ENCODE measurements around the gene FBXO17. TPM values are rescaled to one million over a fixed set of nuclear protein-coding genes. Genes with fewer than 3 reads are reported as not detected.

The FBXO17 gene
- total RNA-seq, 2 donors from 2014 or later, result not detected

DNA sequence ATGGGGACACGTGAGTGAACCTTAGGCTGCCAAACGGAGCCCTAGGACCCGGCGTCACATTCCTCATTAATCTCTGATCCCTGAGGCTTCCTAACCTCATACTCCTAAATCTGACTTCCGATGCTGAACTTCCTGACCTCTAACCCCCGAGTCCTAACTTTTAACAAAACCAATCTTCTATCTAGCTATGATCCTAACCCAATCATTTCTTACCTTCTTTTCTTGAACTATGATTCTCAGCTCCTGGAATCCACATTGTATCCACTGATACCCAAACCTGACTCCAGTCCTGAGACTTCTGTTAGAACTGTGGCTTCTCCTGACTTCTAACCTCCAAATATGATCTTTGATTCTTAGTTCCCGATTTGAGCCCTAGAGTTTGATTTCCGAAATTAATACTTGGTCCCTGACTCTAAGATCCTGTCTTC is 75.3 kb downstream of the FBXO17 start:
- no peak for DNase-seq
- H3K27ac Mint-ChIP-seq, result peak overlapping the region; percentile 92
- peaks cover 9 to 20% of the 10 kb centered on the region in 2 donors for H3K36me3 Mint-ChIP-seq (ENCODE audit: insufficient read depth in 2 of 2)
- peaks cover 31% of the 10 kb centered on the region for H3K4me1 Mint-ChIP-seq (ENCODE audit: low read depth)
- ATAC-seq (replicated peaks in 1 of 2), result no peak
- no peaks in the 10 kb centered on the region for H3K27me3 Mint-ChIP-seq (ENCODE audit: low read depth)
- peak overlapping the region; percentile 86 to 96 for H3K4me3 Mint-ChIP-seq
- H3K9me3 Mint-ChIP-seq, result peaks cover 0 to 2% of the 10 kb centered on the region in 2 donors

DNA sequence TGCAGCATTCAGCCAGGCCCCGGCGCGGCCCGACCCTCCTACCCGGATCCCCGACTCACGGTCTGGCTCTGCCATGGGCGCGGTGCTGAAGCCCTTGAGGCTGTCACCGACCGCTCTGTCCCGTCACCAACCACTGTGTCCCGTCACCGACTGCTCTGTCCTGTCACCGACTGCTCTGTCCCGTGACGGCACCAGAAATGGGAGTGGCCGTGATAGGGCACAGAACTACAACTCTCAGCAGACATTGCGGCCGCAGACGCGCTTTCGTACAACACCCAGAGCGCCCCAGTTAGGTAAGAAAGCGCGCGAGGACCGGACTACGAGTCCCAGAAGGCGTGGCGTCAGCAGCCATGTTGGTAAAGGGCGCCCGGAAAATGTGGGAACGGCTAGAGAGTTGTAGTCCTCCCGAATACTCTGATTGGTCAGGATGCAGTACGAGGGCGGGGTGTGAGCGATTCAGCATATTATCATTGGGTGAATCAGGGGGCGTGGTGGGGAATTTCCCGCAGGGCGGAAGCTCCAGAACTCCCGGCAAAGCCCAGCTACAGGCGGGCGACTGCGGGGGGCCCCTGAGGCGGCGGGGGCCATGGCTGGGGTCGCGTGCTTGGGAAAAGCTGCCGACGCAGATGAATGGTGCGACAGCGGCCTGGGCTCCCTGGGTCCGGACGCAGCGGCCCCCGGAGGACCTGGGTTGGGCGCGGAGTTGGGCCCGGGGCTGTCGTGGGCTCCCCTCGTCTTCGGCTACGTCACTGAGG is 75.9 kb downstream of the FBXO17 start, which contains the start of the genes NFKBIB and SIRT2:
Gene NFKBIB (plus strand): TSS at position 523 of the 755 bp plus-strand sequence. CDS start 64 bp downstream, at position 587.
Gene SIRT2 (minus strand): TSS at position 172 of the 755 bp plus-strand sequence. CDS start 97 bp downstream, at position 75.
- H3K27me3 Mint-ChIP-seq (ENCODE audit: low read depth), result no peaks in the 10 kb centered on the region
- H3K4me1 Mint-ChIP-seq (ENCODE audit: low read depth), result peaks cover 31% of the 10 kb centered on the region
- peaks cover 9 to 19% of the 10 kb centered on the region in 2 donors for H3K36me3 Mint-ChIP-seq (ENCODE audit: insufficient read depth in 2 of 2)
- peak; percentile 99 to 100 for DNase-seq
- peaks cover 0 to 2% of the 10 kb centered on the region in 2 donors for H3K9me3 Mint-ChIP-seq
- peak; percentile 94 to 95 for ATAC-seq (replicated peaks in 1 of 2)
- H3K4me3 Mint-ChIP-seq, result peak within 1 kb of the TSS; percentile 86 to 96
- H3K27ac Mint-ChIP-seq, result peak within 1 kb of the TSS; percentile 92

DNA sequence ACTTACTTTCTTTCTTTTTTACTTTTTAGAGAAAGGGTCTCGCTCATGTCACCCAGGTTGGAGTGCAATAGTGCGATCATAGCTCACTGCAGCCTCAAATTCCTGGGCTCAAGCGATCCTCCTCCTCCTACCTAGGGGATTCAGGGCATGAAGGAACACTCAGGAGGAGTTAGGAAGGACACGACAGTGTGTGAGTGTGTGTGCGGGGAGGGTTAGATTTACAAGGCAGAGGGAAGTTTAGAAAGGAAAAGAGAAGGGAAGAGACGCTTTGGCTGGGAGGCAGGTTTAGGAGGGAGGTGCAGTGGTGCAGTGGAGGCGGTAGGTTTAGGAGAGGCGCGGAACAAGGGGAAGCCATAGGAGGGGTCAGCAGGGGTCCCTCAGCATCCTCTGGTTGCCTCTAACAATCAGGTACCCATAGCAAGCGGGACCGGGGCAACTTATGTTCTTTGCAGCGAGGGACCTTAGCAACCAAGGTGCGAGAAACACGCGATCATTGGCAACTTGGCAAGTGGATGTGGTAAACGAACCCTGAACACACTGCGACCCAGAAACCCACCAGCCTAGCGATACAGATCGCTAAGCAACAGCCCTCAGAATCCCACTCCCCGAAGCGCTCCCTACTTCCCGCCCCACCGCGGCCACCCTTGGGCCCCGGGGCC is 76.6 kb downstream of the FBXO17 start:
- DNase-seq (no peak), ATAC-seq (replicated peaks in 1 of 2) (no peak)
- peaks cover 0 to 2% of the 10 kb centered on the region in 2 donors for H3K9me3 Mint-ChIP-seq

DNA sequence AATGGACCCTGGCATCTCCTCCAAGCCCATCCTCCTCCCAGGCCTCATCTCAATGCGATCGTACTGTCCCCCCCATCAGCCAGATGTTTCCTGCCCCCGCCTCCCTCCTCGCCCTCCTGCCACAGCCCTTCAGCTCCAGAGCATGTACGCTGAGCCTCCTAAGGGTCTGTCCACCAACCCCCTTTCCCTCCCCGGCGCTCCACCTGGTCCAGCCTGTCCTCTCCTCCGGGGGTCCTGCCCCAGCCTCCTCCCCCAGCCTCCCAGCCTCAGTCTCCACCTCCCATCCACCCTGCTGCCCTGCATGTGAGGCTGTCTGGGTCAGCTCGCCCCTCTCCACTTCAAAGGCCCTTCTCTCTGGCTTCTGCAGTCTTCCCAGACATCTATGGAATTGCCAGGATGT is 80.6 kb downstream of the FBXO17 start:
- Mint-ChIP-seq H3K27ac (no peak overlapping the region), H3K4me1 (ENCODE audit: low read depth) (peaks cover 19% of the 10 kb centered on the region)

More for the DNA sequence above, 76.6 kb downstream of the FBXO17 start:
- Mint-ChIP-seq H3K4me3 (peak overlapping the region; percentile 86 to 96), H3K36me3 (ENCODE audit: insufficient read depth in 2 of 2) (peaks cover 9 to 13% of the 10 kb centered on the region in 2 donors), H3K27ac (peak overlapping the region; percentile 51), H3K27me3 (ENCODE audit: low read depth) (no peaks in the 10 kb centered on the region), H3K4me1 (ENCODE audit: low read depth) (peaks cover 31% of the 10 kb centered on the region)

DNA sequence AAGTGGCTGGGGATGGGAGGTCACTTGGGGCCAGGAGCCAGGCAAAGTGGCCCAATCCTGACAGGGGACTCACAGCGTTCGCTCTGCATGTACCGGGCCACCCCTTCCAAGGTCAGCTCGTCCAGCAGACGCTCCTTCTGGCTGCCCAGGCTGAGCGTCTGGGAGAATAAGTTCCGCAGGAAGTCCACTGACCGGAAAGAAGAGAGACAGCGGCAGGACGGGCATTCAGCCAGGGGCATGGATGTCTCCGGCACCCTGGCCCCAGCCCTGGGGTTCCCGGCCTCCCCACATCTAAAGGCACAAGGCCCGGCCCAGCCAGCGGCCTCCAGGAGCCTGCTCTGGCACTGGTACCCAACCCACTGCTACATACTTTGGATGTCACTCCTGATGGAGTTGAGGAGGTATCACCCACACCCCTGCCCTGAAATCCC is 82.2 kb downstream of the FBXO17 start:
- Mint-ChIP-seq H3K27me3 (ENCODE audit: low read depth) (no peaks in the 10 kb centered on the region), H3K4me1 (ENCODE audit: low read depth) (peaks cover 10% of the 10 kb centered on the region), H3K27ac (no peak overlapping the region), H3K9me3 (no peaks in the 10 kb centered on the region), H3K36me3 (ENCODE audit: insufficient read depth in 2 of 2) (peaks cover 0 to 1% of the 10 kb centered on the region in 2 donors), H3K4me3 (no peak overlapping the region)
- ATAC-seq (replicated peaks in 1 of 2), result no peak
- no peak for DNase-seq

More for the DNA sequence above, 80.6 kb downstream of the FBXO17 start:
- H3K36me3 Mint-ChIP-seq (ENCODE audit: insufficient read depth in 2 of 2), result peaks cover 1 to 2% of the 10 kb centered on the region in 2 donors
- DNase-seq, result no peak
- no peak for ATAC-seq (replicated peaks in 1 of 2)
- H3K27me3 Mint-ChIP-seq (ENCODE audit: low read depth), result no peaks in the 10 kb centered on the region
- no peaks in the 10 kb centered on the region for H3K9me3 Mint-ChIP-seq
- H3K4me3 Mint-ChIP-seq, result no peak overlapping the region

DNA sequence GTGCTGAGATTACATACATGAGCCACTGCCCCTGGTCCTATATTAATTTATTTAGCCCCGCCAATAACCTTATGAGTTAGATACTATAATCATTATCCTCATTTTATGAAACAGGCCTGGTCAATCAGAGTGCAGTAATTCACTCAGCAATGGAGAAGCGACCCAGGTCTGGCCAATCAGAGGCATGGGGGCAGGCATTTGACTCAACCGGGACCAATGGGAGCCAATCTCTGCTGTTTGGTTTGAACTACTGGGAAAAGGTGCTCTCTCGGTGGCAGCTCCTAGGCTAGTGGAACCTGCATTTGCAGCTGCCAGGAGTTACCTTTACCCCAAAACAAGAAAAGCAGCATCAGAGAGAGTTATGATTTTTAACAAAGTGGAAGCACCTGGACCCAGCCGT is 82.7 kb downstream of the FBXO17 start:
- ATAC-seq (replicated peaks in 1 of 2) (no peak), DNase-seq (no peak)
- Mint-ChIP-seq H3K27ac (no peak overlapping the region), H3K36me3 (ENCODE audit: insufficient read depth in 2 of 2) (peaks cover 0 to 1% of the 10 kb centered on the region in 2 donors), H3K4me1 (ENCODE audit: low read depth) (peaks cover 5% of the 10 kb centered on the region), H3K9me3 (no peaks in the 10 kb centered on the region), H3K27me3 (ENCODE audit: low read depth) (no peaks in the 10 kb centered on the region), H3K4me3 (no peak overlapping the region)

DNA sequence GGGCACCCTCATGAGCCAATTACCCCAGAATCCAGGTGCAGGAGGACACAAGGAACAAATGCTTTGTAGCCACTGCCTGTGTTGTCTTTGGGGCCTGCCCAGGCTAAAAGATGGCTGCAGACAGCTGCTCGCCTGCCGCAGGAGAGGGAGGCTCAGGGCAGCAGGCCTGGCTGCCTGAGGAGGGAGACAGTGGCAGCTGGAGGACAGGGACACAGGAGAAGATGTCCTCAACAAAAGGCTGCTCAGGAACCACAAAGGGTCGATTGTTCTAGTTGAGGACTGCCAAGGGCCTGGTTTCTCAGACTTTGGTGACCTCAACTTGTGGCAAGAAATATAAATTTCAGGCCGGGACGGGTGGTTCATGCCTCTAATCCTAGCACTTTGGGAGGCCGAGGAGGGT is 83.8 kb downstream of the FBXO17 start:
- Mint-ChIP-seq H3K4me1 (ENCODE audit: low read depth) (peaks cover 6% of the 10 kb centered on the region), H3K27me3 (ENCODE audit: low read depth) (no peaks in the 10 kb centered on the region), H3K9me3 (no peaks in the 10 kb centered on the region), H3K27ac (no peak overlapping the region), H3K36me3 (ENCODE audit: insufficient read depth in 2 of 2) (no peaks in the 10 kb centered on the region), H3K4me3 (no peak overlapping the region)
- ATAC-seq (replicated peaks in 1 of 2) (no peak), DNase-seq (no peak)

Other genes starting within 250 kb of the FBXO17 start
- gene CAPN12, start 231.3 kb downstream of the FBXO17 start, total RNA-seq, result 10 to 100 TPM in 1 of 2 donors, 1 to 10 TPM in 1; 8.3 to 15.2 TPM
- not detected for gene LGALS7, start 202.2 kb downstream of the FBXO17 start, total RNA-seq
- gene LGALS7B, start 186.5 kb downstream of the FBXO17 start, total RNA-seq, result not detected
- 1 to 10 TPM; 2.3 to 4.1 TPM for gene LGALS4, start 162.8 kb downstream of the FBXO17 start, total RNA-seq
- 100 to 1,000 TPM; 183 to 210 TPM for gene ECH1, start 143.9 kb downstream of the FBXO17 start, total RNA-seq
- 100 to 1,000 TPM; 427 to 457 TPM for gene HNRNPL, start 125.8 kb downstream of the FBXO17 start, total RNA-seq
- gene RINL, start 97.5 kb downstream of the FBXO17 start, total RNA-seq, result 100 to 1,000 TPM; 122 to 151 TPM
- gene SIRT2, start 76.1 kb downstream of the FBXO17 start, total RNA-seq, result 10 to 100 TPM; 38.2 to 40.7 TPM
- 10 to 100 TPM; 86.5 to 89.1 TPM for gene NFKBIB, start 75.8 kb downstream of the FBXO17 start, total RNA-seq
- gene CCER2, start 63.6 kb downstream of the FBXO17 start, total RNA-seq, result under 1 TPM; 0.69 to 0.70 TPM
- 10 to 100 TPM; 21.1 to 30.1 TPM for gene SARS2, start 45.0 kb downstream of the FBXO17 start, total RNA-seq
- 10 to 100 TPM; 54.8 to 57.9 TPM for gene MRPS12, start 44.8 kb downstream of the FBXO17 start, total RNA-seq
- gene FBXO27, start 56.8 kb upstream of the FBXO17 start, total RNA-seq, result 1 to 10 TPM in 1 of 2 donors, under 1 TPM in 1; 0.86 to 3.7 TPM
- gene ACP7, start 108.6 kb upstream of the FBXO17 start, total RNA-seq, result not detected
- 10 to 100 TPM; 12.9 to 17.0 TPM for gene PAK4, start 150.0 kb upstream of the FBXO17 start, total RNA-seq
- gene NCCRP1, start 221.2 kb upstream of the FBXO17 start, total RNA-seq, result not detected
- gene SYCN, start 228.5 kb upstream of the FBXO17 start, total RNA-seq, result not detected

Data from activated T-cell treated with anti-CD3 and anti-CD28 coated beads, Interleukin-2, amount 50 U/mL, for 72 hours (primary cell).